GM12878 (cell line): Measurements from ENCODE around the gene ATP1B1. TPM values are rescaled to one million over a fixed set of nuclear protein-coding genes. Genes with fewer than 3 reads are reported as not detected.

Experiments
- ATAC-seq: fragments of 200-7000 bp; cut with Tn5 transposase; 3 replicates; pipeline ENCODE4 v1.9.1; 2020; ENCODE audit warnings: mild to moderate bottlenecking, moderate library complexity
- BruUV-seq: library from RNA; stranded (reverse); fragments of 400-500 nt; replicated peaks from 2 replicates; lab custom pipeline; 2021; lab: Mats Ljungman, UMichigan
- CTCF ChIA-PET: fragments of 300-600 bp; sonication (Branson Sonifier 250); formaldehyde crosslinking; extraction: SDS; loops from one replicate; lab custom pipeline; 2021; ENCODE audit warnings: inconsistent platforms; lab: Yijun Ruan, JAX
- POLR2A ChIA-PET: fragments of 350-600 bp; formaldehyde crosslinking; extraction: SDS; loops from one replicate; lab custom pipeline; 2021; ENCODE audit warnings: inconsistent platforms; lab: Charles Lee
- RAD21 ChIA-PET: fragments of 300-600 bp; sonication (Branson Sonifier 250); formaldehyde crosslinking; loops from one replicate; lab custom pipeline; 2023; ENCODE audit warnings: antibody characterized with exemption; ENCODE audit not compliant: unreplicated experiment; lab: Charles Lee
- SMC1A ChIA-PET: fragments of 300-600 bp; sonication (Branson Sonifier 250); formaldehyde crosslinking; loops from one replicate; lab custom pipeline; 2023; ENCODE audit not compliant: unreplicated experiment, uncharacterized antibody; lab: Charles Lee
- DNase-seq: peaks from one replicate; pipeline ENCODE4 v3.0.0-alpha.2; 2011; ENCODE audit warnings: low read depth, low spot score
- FAIRE-seq: peaks from 3 replicates; lab custom pipeline; 2011; peaks lifted over from hg19 to GRCh38; lab: Jason Lieb, UNC
- H2AFZ ChIP-seq: 2 replicates; pipeline ENCODE4 v1.6.0; 2011; ENCODE audit warnings: low read depth, low read length, control low read depth; ENCODE audit not compliant: control insufficient read depth
- H3K27ac ChIP-seq: 2 replicates; pipeline ENCODE4 v1.5.1; 2011; ENCODE audit warnings: control low read depth; ENCODE audit not compliant: control insufficient read depth, insufficient read depth
- H3K27me3 ChIP-seq, 2 experiments: replicated peaks in 1 of 2; 2 replicates each; pipeline versions ENCODE4 v1.6.0 to v1.6.1; 2011; ENCODE audit warnings: low read length in 1 of 2; ENCODE audit not compliant: control insufficient read depth in 2 of 2, insufficient read depth in 2 of 2
- H3K36me3 ChIP-seq, 2 experiments: 2 replicates each; pipeline ENCODE4 v1.5.1; 2011; ENCODE audit warnings: low read length in 1 of 2; ENCODE audit not compliant: control insufficient read depth in 2 of 2, insufficient read depth in 2 of 2
- H3K4me1 ChIP-seq: 2 replicates; pipeline ENCODE4 v1.6.1; 2011; ENCODE audit warnings: mild to moderate bottlenecking, low read length, moderate library complexity, mixed read lengths; ENCODE audit not compliant: control insufficient read depth, insufficient read depth
- H3K4me2 ChIP-seq: 2 replicates; pipeline ENCODE4 v1.6.0; 2011; ENCODE audit warnings: control low read depth; ENCODE audit not compliant: control insufficient read depth, insufficient read depth
- H3K4me3 ChIP-seq: fragments of 200-600 bp; sonication (generic); 2 replicates; pipeline ENCODE4 v1.5.1; 2016
- H3K79me2 ChIP-seq: 2 replicates; pipeline ENCODE4 v1.6.0; 2011; ENCODE audit warnings: low read length; ENCODE audit not compliant: control insufficient read depth, insufficient read depth
- H3K9ac ChIP-seq: 2 replicates; pipeline ENCODE4 v1.8.0; 2011; ENCODE audit warnings: low read length, control low read depth, mixed read lengths; ENCODE audit not compliant: control insufficient read depth, insufficient read depth
- H3K9me3 ChIP-seq: replicated peaks from 3 replicates; pipeline ENCODE4 v1.5.1; 2011; ENCODE audit warnings: mild to moderate bottlenecking, low read length; ENCODE audit not compliant: control insufficient read depth, insufficient read depth
- H4K20me1 ChIP-seq: 2 replicates; pipeline ENCODE4 v1.6.0; 2011; ENCODE audit not compliant: control insufficient read depth, insufficient read depth
- BRCA1 ChIP-seq: IDR thresholded peaks from 2 replicates; pipeline ENCODE4 v1.6.1; 2011; ENCODE audit warnings: low read depth, low read length, improper control_type of control experiment
- DPF2 ChIP-seq: fragments of 450-650 bp; IDR thresholded peaks from 2 replicates; pipeline ENCODE4 v1.6.1; 2017; ENCODE audit warnings: mild to moderate bottlenecking
- FOS ChIP-seq: IDR thresholded peaks from 3 replicates; pipeline ENCODE4 v1.6.1; 2011; ENCODE audit warnings: borderline replicate concordance; ENCODE audit not compliant: insufficient read length; ENCODE audit errors: extremely low read depth
- FOXM1 ChIP-seq: IDR thresholded peaks from 2 replicates; pipeline ENCODE4 v1.6.1; 2012; ENCODE audit warnings: low read depth, mild to moderate bottlenecking, inconsistent platforms, low read length, moderate library complexity
- KAT2A ChIP-seq: conservative IDR thresholded peaks from 2 replicates; pipeline ENCODE4 v1.6.1; 2011; ENCODE audit warnings: low read depth, low read length; ENCODE audit not compliant: control insufficient read depth
- NBN ChIP-seq: fragments of 450-650 bp; IDR thresholded peaks from 2 replicates; pipeline ENCODE4 v1.6.1; 2016
- NFYA ChIP-seq: IDR thresholded peaks from 2 replicates; pipeline ENCODE4 v1.6.1; 2011; ENCODE audit warnings: low read depth, mild to moderate bottlenecking, low read length, improper control_type of control experiment, borderline replicate concordance
- NRF1 ChIP-seq: conservative IDR thresholded peaks from 2 replicates; pipeline ENCODE4 v1.6.1; 2011; ENCODE audit warnings: mild to moderate bottlenecking, low read depth, low read length, improper control_type of control experiment
- PML ChIP-seq: IDR thresholded peaks from 2 replicates; pipeline ENCODE4 v1.6.1; 2012; ENCODE audit warnings: low read length, inconsistent platforms
- POLR2A ChIP-seq: IDR thresholded peaks from 2 replicates; pipeline ENCODE4 v1.6.1; 2011; ENCODE audit warnings: low read depth, mild to moderate bottlenecking, low read length
- RBBP5 ChIP-seq: fragments of 200-600 bp; sonication (generic); conservative IDR thresholded peaks from 2 replicates; pipeline ENCODE4 v1.6.1; 2016
- RCOR1 ChIP-seq: conservative IDR thresholded peaks from 2 replicates; pipeline ENCODE4 v1.6.1; 2012; ENCODE audit warnings: low read depth, low read length, improper control_type of control experiment
- SMAD1 ChIP-seq: fragments of 450-650 bp; IDR thresholded peaks from 2 replicates; pipeline ENCODE4 v1.6.1; 2018; ENCODE audit warnings: mild to moderate bottlenecking, low read depth; ENCODE audit not compliant: partially characterized antibody
- SP1 ChIP-seq: IDR thresholded peaks from one replicate; pipeline ENCODE4 v1.6.1; 2011; ENCODE audit warnings: low read depth, low read length
- TBL1XR1 ChIP-seq: IDR thresholded peaks from 2 replicates; pipeline ENCODE4 v1.6.1; 2012; ENCODE audit warnings: low read depth, low read length, improper control_type of control experiment
- USF2 ChIP-seq: IDR thresholded peaks from 2 replicates; pipeline ENCODE4 v1.6.1; 2011; ENCODE audit warnings: low read depth, low read length, improper control_type of control experiment, borderline replicate concordance
- ZBTB40 ChIP-seq: fragments of 450-650 bp; IDR thresholded peaks from 2 replicates; pipeline ENCODE4 v1.6.1; 2016; ENCODE audit warnings: mild to moderate bottlenecking, moderate library complexity, borderline replicate concordance
- ZSCAN29 ChIP-seq: fragments of 450-650 bp; IDR thresholded peaks from 2 replicates; pipeline ENCODE4 v1.6.1; 2017; ENCODE audit warnings: mild to moderate bottlenecking, moderate library complexity
- WGBS: methylation state at CpG from one replicate; pipeline ENCODE4 v1.1.6; 2016; ENCODE audit warnings: low lambda C conversion rate; ENCODE audit not compliant: insufficient replicate concordance, insufficient coverage; ENCODE audit errors: missing lambda C conversion rate; 5-methylcytosine and 5-hydroxymethylcytosine counted together
- in situ Hi-C: fragments of 300-500 bp; cut with MboI; formaldehyde crosslinking; loops from 9 replicates; pipeline ENCODE4 v1.14.3; 2018; ENCODE audit warnings: mixed read lengths
- intact Hi-C: fragments of 100-400 bp; cut with micrococcal nuclease; formaldehyde crosslinking; loops from one replicate; pipeline ENCODE4 v1.14.2; 2022; ENCODE audit not compliant: unreplicated experiment
- polyA plus RNA-seq, 11 experiments: library from polyadenylated mRNA; depleted of rRNA in 4 of 11; unstranded in 6 of 11; stranded (reverse) in 5 of 11; fragments of >200 nt; fragmentation: Nextera tagmentation in 4 of 11; fragmentation: Illumina TruSeq in 1 of 11; extraction: Ambion mirVana in 4 of 11; extraction: Trizol in 1 of 11; gene quantifications; 1 replicate in 1 of 11; 2 replicates in 10 of 11; pipeline versions ENCODE4 v1.2.1 to v1.2.3, GENCODE V29; 2011 to 2016; ENCODE audit warnings: inconsistent platforms in 2 of 11, missing spikeins in 2 of 11, low read depth in 1 of 11
- total RNA-seq, 4 experiments: library from RNA; depleted of rRNA in 3 of 4; stranded (reverse); fragments of >200 nt in 3 of 4; fragmentation: Illumina TruSeq in 1 of 4; extraction: Trizol in 1 of 4; gene quantifications; 2 replicates each; pipeline versions ENCODE4 v1.2.1 to v1.2.3, GENCODE V29; 2013 to 2021

ATP1B1 gene
- total and polyA plus RNA-seq, 10 of the 15 experiments (the other 5 are each of a cell fraction or from before 2014, with no cell fraction given), result 0.84 to 14.0 (median 1.4) TPM

GRCh38 chr1:169117599-169117998, 11.1 kb downstream of the ATP1B1 start:
- Histone ChIP-seq H2AFZ (no peak overlapping the region), H3K9me3 (no peaks in the 10 kb centered on the region), H3K27me3 (no peaks in the 10 kb centered on the region)
- DNase-seq, result no peak
- TF ChIP-seq RBBP5, result no peak
- TF ChIP-seq USF2, result no peak
- no peak for TF ChIP-seq FOS
- no peak for TF ChIP-seq KAT2A
- no peak for TF ChIP-seq NRF1
- no peak for TF ChIP-seq ZSCAN29
- no peak for TF ChIP-seq NFYA
- no peak for TF ChIP-seq RCOR1
- no peak for TF ChIP-seq DPF2
- TF ChIP-seq SMAD1, result no peak
- no peak for TF ChIP-seq TBL1XR1
- no peak for TF ChIP-seq NBN
- no peak for TF ChIP-seq PML
- no peak for TF ChIP-seq SP1
- TF ChIP-seq FOXM1, result no peak
- TF ChIP-seq ZBTB40, result no peak
- no peak for TF ChIP-seq BRCA1
- no peak for TF ChIP-seq POLR2A
- TF ChIP-seq, all 136 proteins: peak for 0
- ChIA-PET POLR2A (interaction anchor here (1.3 to 1.4 kb wide), 3 partner anchors 10 to 68 kb away, joined by 3 to 5 read pairs (median 3); no protein-coding TSS in a partner anchor), CTCF (interaction anchor here (1.0 to 4.1 kb wide), 9 partner anchors 9 to 775 kb away, joined by 3 to 22 read pairs (median 5); no protein-coding TSS in a partner anchor), SMC1A (interaction anchor here (0.6 to 5.9 kb wide), 15 partner anchors 8 to 669 kb away, joined by 3 to 47 read pairs (median 5); no protein-coding TSS in a partner anchor), RAD21 (interaction anchor here (0.7 to 2.8 kb wide), 6 partner anchors 9 to 481 kb away, joined by 3 to 17 read pairs (median 4); no protein-coding TSS in a partner anchor)
- FAIRE-seq, result no peak
- H4K20me1 ChIP-seq, result no peaks in the 10 kb centered on the region
- no peak overlapping the region for H3K4me3 ChIP-seq
- H3K79me2 ChIP-seq, result no peaks in the 10 kb centered on the region
- intact Hi-C loops (no loop called here), in situ Hi-C loops (no loop called here)
- BruUV-seq, result no TSS peak
- WGBS, result 74% methylated on average over 1 of the region's 1 CpG
- peaks cover 8% of the 10 kb centered on the region for H3K4me1 ChIP-seq
- no peak overlapping the region for H3K4me2 ChIP-seq
- H3K36me3 ChIP-seq, result peaks cover 0 to under 1% of the 10 kb centered on the region in 2 experiments; a peak in 2 of 4 replicates
- no peak for ATAC-seq
- no peak overlapping the region for H3K9ac ChIP-seq
- no peak overlapping the region for H3K27ac ChIP-seq
